Measurements from ENCODE around the gene IGF1.

GRCh38 chr12:102471556-102471955, 8.8 kb downstream of the IGF1 start:
- TF ChIP-seq EZH2 (IDR thresholded peaks at IDR 0.05; ENCODE audit: insufficient read depth, poor library complexity, severe bottlenecking) (no peak), EZH2phosphoT487 (IDR thresholded peaks at IDR 0.05; ENCODE audit: insufficient read depth, low read depth) (no peak)
